ENCODE measurements around the gene ATL3.

DNA sequence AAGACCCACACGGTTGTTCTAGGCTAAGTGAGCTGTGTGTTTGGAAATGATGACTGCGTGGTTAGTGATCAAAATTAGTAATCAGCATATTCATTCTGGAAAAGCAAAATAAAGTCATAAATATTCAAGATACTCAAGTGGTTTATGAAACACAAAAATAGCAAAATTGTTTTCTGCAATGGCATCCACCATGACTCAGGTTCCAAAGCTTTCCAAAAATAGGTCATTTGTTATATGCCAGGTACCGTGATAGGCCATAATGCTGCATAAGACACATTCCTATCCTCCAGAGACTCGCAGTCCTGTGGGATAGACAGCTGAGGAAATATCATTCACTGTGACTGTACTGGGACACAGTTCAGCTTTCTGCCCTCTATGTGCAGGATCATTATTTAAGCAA, 2.4 kb upstream of the ATL3 start:
- TF ChIP-seq, protein P1, sequence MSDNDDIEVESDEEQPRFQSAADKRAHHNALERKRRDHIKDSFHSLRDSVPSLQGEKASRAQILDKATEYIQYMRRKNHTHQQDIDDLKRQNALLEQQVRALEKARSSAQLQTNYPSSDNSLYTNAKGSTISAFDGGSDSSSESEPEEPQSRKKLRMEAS (IDR thresholded peaks at IDR 0.05) = no peak
- TF ChIP-seq, protein P2, sequence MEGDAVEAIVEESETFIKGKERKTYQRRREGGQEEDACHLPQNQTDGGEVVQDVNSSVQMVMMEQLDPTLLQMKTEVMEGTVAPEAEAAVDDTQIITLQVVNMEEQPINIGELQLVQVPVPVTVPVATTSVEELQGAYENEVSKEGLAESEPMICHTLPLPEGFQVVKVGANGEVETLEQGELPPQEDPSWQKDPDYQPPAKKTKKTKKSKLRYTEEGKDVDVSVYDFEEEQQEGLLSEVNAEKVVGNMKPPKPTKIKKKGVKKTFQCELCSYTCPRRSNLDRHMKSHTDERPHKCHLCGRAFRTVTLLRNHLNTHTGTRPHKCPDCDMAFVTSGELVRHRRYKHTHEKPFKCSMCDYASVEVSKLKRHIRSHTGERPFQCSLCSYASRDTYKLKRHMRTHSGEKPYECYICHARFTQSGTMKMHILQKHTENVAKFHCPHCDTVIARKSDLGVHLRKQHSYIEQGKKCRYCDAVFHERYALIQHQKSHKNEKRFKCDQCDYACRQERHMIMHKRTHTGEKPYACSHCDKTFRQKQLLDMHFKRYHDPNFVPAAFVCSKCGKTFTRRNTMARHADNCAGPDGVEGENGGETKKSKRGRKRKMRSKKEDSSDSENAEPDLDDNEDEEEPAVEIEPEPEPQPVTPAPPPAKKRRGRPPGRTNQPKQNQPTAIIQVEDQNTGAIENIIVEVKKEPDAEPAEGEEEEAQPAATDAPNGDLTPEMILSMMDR (IDR thresholded peaks at IDR 0.05; ENCODE audit: low read depth, low read length, missing input control) = no peak
- TF ChIP-seq HNF4G (IDR thresholded peaks at IDR 0.05) (no peak), JUND (IDR thresholded peaks at IDR 0.05) (no peak), RAD21 (IDR thresholded peaks at IDR 0.05) (no peak), YY1 (IDR thresholded peaks at IDR 0.05) (no peak), NR2F2 (IDR thresholded peaks at IDR 0.05) (no peak)
- TF ChIP-seq, protein P3, sequence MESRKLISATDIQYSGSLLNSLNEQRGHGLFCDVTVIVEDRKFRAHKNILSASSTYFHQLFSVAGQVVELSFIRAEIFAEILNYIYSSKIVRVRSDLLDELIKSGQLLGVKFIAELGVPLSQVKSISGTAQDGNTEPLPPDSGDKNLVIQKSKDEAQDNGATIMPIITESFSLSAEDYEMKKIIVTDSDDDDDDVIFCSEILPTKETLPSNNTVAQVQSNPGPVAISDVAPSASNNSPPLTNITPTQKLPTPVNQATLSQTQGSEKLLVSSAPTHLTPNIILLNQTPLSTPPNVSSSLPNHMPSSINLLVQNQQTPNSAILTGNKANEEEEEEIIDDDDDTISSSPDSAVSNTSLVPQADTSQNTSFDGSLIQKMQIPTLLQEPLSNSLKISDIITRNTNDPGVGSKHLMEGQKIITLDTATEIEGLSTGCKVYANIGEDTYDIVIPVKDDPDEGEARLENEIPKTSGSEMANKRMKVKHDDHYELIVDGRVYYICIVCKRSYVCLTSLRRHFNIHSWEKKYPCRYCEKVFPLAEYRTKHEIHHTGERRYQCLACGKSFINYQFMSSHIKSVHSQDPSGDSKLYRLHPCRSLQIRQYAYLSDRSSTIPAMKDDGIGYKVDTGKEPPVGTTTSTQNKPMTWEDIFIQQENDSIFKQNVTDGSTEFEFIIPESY (IDR thresholded peaks at IDR 0.05) = no peak

All from liver (tissue), 3 donors.